ENCODE results near the gene MUSTN1.
A peak's percentile ranks its signal among the peaks of the same experiment; 100 is the strongest.

The MUSTN1 gene

DNA sequence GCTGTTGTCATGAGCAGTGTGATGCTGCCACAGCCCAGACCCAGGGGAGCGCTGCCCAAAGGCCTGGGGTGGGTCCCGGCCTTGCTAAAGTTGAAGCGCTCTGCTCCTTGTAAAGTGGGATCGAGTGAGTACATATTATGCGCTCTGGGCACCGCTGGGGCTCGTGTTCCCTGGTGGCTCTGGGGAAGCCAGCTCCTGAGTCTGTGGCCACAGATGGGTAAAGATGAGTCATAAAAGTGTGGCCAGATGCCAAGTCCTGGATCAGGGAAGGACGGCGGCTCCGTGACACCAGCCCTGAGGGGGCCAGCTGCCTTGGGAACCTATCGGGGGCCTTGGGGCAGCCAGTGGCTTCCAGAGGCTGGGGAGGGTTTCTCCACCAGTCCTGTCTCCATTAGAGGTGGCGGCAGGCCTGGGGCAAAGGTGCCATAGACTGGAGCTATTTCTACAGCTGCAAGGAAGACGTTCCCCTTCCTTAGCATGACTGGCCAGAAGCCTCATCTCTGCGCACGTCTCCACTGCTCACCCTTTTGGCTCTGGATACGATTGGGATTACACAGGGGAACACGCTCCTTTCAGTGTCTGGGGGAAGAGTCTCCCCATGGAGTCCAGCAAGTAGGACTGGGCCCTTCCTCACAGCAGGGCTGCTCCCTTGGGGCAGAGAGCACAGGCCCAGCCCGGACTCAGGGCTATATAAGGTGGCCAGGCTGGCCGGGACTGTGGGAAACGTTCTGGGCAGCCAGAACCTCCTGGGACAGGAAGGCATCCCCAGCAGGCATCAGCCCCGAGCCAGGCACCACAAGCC, 3.1 kb downstream of the MUSTN1 start:
- DNase-seq, result peak; percentile 42 to 44

DNA sequence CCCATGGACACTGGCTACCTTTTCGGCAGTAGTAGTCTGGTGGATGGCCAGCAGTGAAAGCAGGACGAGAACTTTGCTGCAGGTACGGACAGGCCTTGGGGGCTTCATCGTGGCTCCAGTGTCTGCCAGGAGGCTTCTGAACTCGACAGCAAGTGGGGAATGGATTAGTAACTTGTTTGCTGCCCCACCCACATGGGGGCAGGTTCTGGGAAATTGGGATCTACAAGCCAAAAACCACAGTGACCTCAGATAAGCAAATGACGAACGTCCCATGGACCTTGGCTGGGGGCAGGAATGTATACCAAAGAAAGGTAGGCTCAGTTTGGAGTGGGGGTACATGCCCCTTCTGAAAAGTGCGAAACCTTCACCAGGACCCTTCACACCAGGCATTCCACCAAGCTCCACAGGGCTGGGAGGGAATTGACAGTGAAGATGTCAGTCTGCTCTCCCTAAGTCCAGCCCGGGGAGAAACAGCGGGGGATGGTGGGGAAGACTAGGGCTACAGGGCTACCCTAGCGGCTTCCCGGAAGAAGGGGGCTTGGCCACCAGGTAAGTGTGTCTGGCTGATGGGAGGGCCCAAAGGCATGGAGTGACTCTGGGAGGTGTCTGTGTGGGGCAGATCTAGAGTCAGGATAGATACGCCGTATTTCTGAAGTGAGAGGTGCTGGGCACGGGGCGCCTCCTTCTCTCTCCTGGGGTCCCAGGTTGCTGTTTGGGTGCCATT, 4.1 kb downstream of the MUSTN1 start, which contains the start of gene ITIH4:
ITIH4 (minus strand) TSS at position 138 of the 724 bp plus-strand sequence; CDS start at position 108, 30 bp downstream.
- DNase-seq, result no peak

DNA sequence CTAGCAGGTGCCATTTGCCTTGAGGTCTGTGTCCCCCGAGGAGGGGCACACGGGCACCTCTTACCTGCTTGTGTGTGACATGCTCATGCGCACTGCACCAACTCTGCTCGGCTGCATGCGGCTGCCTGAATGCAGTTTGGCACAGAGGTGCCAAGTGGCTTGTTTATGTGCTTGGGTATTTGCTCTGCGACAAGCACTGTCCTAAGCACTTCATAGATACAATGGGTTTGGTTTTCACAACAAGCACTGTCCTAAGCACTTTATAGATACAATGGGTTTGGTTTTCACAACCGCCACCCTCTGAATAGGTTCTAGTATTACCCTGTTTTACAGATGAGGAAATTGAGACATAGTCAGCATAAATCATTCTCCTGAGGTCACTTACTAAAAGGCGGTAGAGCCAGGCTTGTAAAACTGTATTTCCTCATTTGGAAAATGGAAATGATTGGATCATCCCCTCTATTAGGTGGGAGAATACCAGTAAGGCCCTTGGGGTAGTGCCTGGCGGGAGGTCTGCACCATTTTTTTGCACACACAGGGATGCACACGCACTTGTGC, 4.8 kb downstream of the MUSTN1 start:
- DNase-seq, result peak; percentile 25 to 29

DNA sequence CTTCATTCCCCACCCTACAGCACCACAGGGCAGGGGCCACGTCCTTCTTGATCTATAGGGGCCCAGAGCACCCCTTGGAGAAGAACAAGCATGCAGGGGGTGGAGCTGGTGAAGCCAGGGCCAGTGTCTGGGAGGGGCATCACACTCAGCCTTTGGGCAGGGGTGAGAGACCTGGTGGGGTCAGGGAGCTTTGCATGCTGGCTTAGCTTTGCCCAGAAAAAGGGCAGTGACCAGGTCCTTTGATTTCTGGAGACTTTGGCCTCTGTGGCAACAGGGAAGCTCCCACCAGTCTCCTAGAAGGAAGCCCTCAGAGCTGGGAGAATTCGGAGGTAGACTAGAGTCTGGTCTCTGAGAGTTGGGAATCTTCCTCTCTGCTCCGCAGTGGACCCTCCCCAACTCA, 5.3 kb downstream of the MUSTN1 start:
- DNase-seq, result no peak

DNA sequence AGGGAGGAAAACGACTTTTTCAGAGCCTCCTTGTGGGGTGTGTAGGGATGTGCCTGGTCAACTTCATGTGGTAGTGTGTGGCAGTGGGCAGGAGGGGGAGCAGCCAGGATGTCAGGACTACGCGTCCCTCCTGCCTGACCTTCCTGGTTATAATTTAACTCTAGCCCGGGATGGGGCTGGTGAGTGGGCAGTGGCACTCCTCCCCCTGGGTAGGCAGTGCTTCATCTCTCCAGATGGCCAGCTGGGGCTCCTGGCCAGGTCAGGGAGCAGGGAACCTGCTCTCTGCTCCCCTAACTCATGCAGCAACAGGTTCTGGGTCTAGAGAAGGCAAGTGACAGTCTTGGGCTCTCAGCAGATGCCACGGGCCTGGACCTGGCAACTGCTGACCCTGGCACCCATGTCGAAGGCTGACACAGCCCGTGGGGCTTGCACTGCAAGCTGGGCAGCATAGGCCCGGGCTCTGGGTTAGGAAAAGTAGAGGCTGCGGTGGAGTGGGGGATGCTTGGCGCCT, 6.9 kb downstream of the MUSTN1 start:
- no peak for DNase-seq

DNA sequence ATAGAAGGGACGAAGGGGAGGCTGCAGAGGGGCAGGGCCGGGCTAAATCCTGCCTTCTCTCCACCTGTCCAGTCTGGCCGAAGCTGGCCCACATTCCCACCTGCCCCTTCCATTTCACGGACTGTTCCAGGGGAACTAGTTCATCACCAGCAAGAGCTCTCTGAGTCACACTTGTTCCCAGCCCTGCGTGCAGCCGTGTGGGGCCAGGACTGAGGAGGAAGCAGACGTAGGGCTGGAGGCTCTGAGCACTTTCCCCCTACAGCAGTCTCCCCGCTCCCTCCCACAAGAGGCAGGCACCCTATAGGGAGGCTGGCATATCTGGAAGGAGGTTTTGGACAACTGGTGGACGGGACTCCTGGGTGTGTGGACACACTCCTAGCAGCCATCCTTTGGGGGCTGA, 7.4 kb downstream of the MUSTN1 start:
- peak; percentile 15 to 73 for DNase-seq

DNA sequence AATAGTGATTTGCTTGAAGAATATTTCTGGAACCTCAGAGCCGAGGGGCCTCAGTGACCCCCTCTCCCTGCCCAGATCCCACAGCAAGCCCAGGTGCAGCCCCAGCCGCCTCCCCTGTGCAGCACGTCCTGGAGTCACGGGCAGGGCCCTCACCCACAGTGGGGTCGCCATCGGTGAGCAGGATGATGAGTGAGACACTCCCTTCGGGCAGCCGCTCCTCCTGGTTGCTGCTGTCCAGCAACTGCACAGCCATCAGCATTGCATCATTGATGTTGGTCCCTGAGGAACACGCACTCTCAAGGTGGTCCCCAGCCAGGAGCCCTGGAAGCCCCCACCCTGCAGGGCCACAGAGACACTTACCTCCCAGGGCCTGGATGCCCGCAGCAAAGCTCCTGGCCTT, 10.8 kb downstream of the MUSTN1 start:
- DNase-seq, result no peak

DNA sequence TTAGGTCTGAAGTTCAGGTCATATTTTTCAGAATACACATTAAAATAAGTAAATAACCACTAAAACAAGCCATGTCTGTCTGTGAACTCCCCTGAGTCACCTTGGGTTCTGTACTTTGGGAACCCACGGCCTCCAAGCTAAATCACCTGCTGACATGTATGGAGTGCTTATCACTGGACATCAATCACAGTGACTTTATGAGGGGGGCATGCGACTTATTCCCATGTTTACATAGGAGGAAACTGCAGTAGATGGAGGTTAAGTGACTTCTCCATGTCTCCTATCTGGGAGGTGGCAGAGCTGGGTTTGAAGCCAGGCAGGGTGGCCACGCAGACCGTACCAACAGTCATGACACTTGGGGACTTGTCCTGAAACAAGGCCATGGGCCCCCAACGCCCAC, 12.5 kb downstream of the MUSTN1 start:
- no peak for DNase-seq

DNA sequence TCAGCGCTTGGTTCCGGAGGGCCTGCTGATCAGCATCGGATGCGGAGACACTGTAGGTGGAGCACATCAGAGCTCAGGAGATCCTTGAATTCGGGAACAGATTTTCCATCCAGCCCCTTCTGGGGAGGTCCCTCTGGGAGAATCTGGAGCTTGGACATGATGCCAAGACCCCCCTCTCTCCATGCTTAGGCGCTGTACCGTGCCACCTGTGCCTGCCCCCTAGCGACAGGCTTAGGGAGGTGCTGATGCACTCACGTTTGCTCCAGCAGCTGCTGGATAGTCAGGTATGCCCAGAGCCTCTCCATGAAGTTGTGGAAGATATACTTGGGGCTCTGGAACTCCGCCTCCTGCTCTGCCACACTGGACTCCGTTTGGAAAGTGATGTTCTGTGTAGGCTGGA, 14.1 kb downstream of the MUSTN1 start:
- no peak for DNase-seq

DNA sequence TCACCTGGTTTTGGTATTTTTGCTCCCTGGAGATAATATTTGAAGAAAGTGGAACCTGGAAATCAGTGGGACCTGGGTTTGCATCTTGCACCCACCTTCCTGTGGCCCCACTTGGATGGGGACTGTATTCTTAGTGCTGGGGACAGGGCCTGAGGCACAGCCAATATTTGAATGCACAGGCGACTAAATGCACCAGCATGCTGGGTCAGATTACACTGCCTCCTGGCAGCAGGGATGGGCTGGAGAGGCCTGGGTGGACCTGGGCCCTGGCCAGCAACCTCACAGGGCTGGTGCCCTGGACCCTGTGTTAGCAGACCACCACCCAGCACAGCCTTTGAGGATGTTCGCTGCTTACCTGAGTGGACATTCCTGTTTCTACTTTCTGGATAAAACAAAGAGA, 14.9 kb downstream of the MUSTN1 start:
- DNase-seq, result no peak

DNA sequence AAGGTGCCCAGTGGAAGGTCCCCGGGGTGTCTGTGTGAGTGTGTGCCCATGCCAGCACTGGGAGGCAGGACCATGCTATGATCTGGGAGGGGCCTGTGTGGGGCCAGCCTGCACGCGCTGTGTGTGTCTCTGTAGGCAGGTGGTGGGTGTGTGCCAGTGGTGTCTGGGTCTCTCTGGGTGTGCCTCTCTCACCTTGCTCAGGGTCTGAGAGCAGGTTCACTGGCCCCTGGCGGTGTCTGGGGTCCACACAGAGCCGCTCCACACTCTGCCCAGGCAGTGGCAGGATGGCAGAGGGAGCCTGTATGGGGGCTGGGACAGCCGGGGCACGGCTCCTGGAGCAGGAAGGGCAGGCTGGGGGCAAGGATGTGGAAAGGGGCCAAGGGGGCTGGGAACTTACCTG, 17.0 kb downstream of the MUSTN1 start:
- DNase-seq, result no peak

DNA sequence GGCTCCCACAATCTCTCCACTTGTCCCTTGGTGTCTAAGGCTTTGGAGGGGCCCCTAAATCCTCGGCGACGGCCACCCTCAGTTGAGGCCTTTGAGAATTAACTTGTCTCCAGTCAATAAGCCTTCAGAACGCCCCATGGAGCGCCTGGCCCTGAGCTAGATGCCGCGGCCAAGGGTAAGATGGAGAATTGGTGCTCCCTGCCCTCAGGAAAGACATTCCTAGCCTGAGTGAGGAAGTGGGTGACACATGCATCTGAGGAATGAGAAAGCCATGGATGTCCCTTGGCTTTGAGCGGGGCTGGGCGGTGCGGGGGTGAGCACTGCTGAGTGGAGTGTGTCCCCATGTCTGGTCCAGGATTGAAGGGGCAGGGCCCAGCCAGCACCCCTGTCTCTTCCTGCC, 17.6 kb downstream of the MUSTN1 start:
- DNase-seq, result no peak

DNA sequence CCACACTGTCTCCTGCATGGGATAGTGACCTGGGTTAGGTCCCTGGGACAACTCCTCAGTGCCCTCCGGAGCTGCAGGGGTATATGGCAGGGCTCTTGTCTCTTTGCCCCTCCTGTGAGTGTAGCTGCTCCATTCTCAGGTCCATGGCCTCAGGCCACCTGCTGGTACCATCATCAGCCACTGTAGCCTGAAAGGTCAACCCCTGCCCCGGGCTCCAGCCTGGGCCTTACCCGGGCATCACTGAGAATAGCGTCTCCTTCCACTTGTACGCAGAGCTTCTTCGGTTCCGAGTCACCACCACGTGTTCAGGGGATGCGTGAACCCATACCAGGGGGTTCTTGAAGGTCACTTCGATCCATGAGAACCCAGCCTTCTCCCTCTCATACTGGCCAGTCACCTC, 18.2 kb downstream of the MUSTN1 start:
- no peak for DNase-seq

DNA sequence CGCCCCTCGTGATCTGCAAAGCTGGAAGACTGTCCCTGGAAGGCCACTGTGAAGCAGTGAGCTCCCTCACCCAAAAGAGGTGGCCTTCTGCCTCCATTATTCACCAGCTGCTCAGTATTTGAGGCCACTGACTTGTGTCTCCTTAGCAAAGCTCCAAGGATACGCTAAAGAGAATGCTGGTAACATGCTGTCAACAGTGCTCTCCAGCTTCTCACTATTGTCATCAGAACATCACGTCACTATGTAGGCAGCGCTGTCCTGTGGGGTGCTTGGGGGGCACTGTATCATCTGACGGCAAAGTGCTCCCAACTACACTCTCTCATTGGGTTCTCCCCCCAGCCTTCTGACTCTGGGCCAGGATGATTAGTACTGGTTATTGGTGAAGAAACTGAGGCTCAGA, 18.6 kb downstream of the MUSTN1 start:
- DNase-seq, result no peak

DNA sequence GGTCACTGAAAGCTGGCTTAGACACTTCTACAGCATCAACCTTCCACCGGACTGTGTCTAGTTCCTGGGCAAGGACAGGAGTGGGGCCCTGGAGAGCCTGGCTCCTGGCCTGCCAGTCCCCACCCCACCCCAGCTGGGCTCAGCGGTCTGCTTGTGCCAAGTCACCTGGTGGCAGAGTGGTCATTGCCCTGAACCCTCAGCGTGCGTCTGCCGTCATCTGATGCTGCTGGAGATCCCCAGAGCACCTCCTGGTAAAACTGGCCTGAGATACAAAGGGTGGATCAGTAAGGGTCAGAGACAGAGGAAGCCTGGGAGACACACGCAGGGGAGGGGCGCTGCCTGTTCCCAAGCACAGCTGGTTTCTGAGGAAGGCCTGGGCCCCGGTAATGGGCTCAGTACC, 21.0 kb downstream of the MUSTN1 start:
- no peak for DNase-seq

DNA sequence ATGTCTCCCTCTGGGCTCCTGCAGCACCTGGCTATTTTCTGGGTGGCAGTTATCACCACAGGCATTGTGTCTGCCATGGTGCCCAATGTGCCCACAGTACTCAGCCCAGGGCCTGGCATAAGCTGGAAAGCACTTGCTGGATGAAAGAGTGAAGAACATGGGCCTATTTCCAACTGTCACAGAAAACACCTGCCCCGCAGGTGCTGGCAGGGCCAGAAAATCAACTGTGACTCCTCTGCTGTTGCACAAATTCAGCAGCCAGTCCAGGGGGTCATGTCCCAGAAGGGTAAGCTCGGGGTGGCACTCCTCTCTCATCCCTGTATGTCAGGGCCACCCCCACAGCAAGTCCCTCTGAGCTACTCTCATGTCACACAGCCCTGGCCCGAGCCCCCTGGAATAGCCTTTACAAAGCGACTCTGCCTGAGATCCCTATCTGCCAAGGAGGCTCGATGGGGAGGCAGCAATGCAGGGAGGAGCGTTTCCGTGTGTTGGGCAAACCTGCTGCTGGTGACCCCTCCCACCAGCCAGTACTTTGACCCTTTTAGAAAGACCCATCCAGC, 23.3 kb downstream of the MUSTN1 start:
- DNase-seq, result no peak

DNA sequence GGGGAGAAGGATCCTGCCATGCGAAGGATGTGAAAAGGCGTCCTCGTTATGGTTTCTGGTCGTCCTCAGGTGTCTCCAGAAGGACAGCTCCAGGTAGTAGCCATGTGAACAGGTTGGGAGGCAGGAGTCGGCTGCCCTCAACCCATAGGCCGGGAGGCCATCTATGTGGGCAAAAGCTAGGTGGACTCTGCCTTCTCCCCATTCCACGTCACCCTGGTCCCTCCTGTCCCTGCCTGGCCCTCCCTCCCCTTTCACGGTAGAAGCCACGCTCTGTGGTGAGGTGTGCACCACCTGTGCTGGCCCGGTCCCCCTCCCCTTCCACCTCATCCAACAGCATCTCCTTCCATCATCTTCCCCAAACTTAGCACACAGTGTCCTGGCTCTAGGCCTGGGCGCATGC, 23.9 kb downstream of the MUSTN1 start:
- DNase-seq, result no peak

DNA sequence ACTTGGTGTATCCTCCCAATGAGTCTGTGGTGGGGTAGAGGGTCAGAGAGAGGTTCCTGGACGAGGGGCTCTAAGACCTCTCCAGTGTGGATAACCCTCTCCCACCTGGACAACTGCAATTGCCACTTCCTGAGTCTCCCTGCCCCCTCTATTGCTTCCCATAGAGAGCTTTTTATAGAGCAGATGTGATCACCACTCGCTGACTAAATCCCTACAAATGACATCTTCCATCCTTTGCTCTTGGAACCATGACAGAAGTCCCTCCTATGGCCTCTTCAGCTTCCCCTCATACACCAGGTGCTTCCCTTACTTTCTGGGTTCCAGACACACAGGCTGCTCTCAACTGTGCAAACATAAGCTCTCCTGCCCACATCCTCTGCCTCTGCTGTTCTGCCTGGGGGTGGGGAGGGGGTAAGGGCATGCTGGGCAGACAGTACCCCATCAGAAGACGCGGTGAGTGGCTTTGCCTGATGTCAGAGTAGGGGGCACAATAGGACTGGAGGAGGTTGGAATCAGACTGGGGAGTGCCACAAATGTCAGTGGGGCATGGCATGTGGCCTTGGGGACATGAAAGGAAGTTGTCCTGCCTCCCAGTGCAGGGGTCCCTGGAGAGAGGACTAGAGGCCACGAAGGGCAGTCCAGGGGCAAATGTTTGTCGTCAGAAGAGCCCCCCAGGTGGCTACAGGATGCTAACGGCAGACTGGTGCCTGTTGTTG, 25.0 kb downstream of the MUSTN1 start:
- DNase-seq, result no peak

DNA sequence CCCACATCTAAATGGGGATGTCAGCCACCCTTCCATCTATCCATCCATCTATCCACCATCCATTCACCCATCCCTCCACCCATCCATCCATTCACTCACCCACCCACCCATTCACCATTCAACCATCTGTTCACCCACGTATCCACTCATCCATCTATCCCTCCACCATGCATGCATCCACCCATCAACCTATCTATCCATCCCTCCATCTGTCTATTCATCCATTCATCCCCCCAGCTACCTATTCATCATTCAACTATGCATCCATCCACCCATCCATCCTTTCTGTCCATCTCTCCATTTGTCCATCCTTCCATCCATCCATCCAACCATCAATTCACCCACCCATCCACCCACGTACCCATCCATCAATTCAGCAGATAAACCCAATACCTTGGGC, 25.7 kb downstream of the MUSTN1 start:
- no peak for DNase-seq

DNA sequence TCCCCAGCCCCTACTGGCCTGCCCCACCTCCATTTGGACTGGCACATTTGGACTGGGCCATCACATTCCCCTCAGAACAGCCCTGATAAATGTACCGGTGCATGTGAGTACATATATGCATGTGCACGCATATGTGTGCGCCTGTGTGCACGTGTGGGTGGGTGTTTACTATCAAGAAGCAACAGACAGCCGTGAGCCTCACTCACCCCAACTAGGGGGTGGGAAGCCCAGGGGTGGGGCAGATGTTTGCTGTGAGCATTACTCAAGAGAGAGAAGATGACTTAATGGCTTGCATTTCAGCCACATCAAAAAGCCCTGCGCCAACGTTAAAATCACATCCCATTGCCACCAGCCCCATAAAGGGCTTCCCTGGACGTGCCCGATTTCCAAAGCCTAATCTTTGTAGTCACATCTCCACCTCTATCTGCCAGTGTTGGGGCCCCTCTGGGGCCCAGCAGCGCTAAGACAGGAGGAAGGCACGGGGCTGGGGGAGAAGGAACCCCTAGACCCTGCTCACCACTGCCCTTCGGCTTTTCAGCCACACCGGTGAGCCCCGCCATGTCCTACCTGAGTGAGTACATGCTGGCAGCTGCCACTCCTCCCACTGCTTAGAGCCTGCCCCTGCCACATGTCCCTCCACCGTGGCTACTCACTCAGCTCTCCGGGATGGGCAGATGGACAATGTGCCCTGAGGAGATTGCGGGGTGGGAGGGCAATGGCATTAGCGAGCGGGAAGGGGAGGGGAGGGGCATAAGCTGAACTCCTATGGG, 29.4 kb downstream of the MUSTN1 start:
- DNase-seq, result no peak

DNA sequence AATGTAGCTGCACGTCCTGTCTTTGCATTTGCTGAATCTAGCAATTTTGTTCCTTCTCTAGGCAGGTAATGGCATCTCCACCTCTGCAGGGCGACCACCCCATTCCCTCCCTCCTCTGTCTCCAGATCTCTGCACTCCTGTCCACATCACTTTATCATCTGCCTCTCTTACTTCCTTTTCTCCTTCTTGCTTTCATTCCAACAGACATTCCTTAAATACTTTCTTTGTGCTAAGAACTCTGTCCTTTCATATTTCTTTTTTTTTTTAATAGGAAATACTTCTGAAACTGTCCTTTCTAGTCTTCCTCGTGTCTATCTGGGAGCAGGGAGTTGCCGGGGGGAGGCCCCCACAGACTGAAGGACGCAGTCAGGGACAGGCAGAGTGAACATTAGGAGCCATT, 33.0 kb downstream of the MUSTN1 start:
- no peak for DNase-seq

DNA sequence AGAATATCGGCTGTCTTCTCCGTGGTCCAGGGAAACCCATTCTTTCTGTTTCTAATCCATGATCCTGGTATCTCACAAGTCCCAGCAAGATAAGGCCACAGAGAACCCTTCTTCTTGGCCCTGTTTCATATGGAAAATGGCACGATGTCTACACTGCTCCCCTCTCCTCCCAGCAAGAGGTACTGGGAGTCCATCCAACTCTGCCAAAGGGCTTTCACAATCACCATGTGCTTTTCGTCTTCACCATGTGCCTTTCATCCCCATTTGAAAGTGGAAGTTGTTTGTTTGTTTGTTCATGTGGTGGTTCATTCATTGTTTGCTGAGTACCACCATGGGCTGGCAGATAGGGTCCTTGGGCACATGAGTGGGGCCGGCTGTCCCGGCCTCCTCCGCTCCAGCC, 34.7 kb downstream of the MUSTN1 start:
- peak in 1 of 2 donors; percentile 9 for DNase-seq

Measured in inflammatory macrophage (primary cell).